H54 (cell line): ENCODE measurements around the gene HOATZ.

ENCODE experiments used
- DNase-seq: peaks from one replicate; pipeline ENCODE4 v3.0.0; 2011; ENCODE audit warnings: low spot score, mixed read lengths; ENCODE audit not compliant: insufficient read length
- FAIRE-seq: peaks from 3 replicates; lab custom pipeline; 2011; peaks lifted over from hg19 to GRCh38; lab: Jason Lieb, UNC
- POLR2A ChIP-seq: IDR thresholded peaks from 2 replicates; pipeline ENCODE4 v1.6.1; 2011; ENCODE audit warnings: low read depth, mild to moderate bottlenecking, low read length

The HOATZ gene

GRCh38 chr11:111502611-111503010 is 12.0 kb upstream of the HOATZ start:
- FAIRE-seq (no peak), DNase-seq (no peak)
- TF ChIP-seq POLR2A, result no peak

- FAIRE-seq (no peak), DNase-seq (no peak)
- TF ChIP-seq POLR2A, result no peak
Measured at GRCh38 chr11:111510311-111510710, 4.3 kb upstream of the HOATZ start.

DNA sequence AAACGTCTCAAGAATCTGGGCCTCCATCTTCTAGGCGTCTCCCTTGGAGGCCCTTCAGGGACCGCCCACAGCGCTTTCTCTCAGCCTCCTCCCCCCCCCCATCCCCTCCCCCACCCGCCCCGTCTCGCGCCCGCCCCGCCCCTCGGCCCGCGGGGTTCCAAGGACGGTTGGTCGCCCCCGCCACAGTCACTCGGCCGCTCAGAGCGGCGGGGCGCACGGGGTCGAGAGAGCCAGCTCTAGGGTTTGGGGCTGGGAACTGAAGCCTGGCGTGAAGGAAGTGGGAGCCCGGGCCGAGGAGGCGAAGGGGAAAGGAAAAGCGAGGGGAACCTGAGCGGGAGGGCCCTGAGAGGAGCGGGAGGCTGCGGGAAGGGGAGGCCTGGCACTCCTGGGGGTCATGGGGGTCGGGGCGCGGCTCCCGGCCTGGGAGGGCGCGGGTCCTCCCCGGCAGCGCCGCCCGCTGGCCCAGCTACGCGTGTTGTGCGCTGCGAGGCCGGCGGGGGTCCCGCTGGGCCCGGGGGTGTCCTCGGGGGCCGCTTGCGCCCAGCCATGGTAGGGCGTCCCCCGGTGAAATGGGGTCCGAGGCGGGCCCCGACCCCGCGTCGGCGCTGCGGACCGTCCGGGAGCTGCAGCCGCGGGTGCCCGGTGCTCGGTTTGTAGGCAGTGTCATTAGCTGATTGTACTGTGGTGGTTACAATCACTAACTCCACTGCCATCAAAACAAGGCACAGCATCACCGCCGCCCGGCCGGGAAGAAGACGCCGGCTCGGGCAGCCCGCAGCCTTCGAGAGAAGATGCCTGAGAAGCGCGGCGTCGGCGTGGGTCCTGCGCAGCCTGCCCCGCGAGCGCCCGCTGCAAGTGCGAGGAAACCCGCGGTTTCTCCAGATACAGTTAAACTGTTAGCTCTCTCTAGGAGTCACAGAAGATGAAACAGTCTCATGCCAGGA is 2.0 kb upstream of the HOATZ start, which contains the start of gene BTG4:
Gene BTG4 (minus strand): TSS at position 91 of the 944 bp plus-strand sequence. CDS start 13,610 bp downstream, outside the sequence.
- DNase-seq (no peak), FAIRE-seq (no peak)
- peak; percentile 26; the same call in 1 of the 2 replicates for TF ChIP-seq POLR2A

DNA sequence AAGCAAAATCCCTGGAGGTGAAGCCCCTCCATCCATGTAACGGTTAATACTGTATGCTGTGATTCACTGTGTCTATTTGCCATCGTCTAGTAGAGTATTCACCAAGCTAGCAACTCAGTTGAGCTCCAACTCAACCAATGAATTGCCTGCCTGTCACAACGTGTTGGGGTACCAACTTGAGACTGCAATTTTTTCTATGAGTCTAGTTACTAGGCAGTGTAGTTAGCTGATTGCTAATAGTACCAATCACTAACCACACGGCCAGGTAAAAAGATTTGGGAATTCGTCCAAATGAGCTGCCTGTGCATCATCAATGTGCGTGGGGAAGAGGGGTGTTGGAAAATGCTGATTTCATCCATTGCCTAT is 1.4 kb upstream of the HOATZ start:
- DNase-seq, result no peak
- no peak for TF ChIP-seq POLR2A
- peak; percentile 23 for FAIRE-seq

DNA sequence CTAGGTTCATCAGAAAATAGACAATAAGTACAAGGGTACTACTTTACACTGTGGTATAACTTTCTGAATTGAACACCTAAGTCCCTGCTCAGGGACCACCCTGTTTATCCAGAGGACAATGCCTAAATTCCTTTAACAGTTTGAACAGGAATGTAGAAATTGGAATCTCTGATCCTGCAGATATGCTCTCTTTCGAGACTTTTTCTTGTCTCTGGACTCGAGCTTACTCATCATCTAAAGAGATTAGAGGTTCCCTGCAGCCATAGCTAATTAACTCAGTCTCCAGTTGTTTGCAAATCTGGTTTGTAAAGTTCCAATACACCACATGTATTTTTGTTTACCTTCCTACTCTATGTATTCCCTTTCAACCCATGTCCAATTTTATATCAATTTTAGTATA is 1.0 kb downstream of the HOATZ start:
- TF ChIP-seq POLR2A, result no peak
- DNase-seq (no peak), FAIRE-seq (no peak)

DNA sequence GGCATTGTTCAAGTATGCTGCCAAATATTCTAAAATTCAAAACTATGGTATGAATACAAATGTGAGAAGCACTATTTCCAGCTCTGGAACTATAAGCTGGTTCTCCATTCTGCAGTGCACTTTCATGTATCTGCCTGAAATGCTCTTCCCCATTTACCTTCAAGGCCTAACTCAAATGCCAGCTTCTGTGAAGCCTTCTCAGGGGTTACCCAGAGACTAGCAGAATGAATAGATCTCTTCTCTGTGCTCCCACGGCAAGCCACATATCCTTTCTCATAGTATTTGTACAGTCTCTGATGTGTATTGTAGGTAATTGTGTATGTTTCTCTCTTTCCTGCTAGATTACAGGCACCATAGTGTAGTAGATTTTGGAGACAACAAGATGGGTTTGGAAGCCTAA is 4.1 kb downstream of the HOATZ start:
- no peak for TF ChIP-seq POLR2A
- no peak for DNase-seq
- FAIRE-seq, result no peak

DNA sequence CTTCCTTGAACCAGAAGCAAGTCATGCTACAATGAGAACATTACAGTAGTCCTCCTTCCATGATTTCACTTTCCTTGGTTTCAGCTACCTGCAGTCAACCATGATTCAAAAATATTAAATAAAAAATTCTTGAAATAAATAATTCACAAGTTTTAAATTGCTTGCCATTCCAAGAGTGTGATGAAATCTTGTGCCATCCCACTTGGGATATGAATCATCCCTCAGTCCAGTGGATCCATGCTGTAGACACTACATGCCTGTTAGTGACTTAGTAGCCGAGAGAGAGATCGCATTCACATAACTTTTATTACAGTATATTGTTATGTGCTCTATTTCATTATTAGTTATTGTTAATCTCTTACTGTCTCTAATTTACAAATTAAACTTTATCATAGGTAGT is 6.0 kb downstream of the HOATZ start:
- no peak for TF ChIP-seq POLR2A
- no peak for DNase-seq
- no peak for FAIRE-seq

- peak; percentile 41 for FAIRE-seq
- no peak for DNase-seq
Measured at GRCh38 chr11:111521135-111521534, 6.6 kb downstream of the HOATZ start.

DNA sequence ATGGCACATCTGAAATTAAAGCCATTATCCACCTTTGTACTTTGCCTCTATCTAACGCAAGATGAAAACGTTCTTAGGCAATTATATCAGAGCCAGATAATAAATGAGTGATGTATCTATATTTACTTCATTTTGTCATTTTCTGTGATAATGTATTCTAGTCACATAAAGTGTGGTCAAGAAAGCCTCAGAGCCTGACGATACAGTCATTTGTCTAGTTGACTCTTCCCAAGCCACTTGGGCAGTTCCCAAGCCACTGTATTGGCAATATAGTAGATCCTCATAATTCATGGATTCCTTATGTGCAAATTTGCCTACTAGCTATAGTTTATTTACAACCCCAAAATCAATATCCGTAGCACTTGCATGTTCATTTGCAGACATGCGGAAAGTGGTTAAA is 7.8 kb downstream of the HOATZ start:
- TF ChIP-seq POLR2A, result no peak
- FAIRE-seq (no peak), DNase-seq (no peak)

More at GRCh38 chr11:111521135-111521534, 6.6 kb downstream of the HOATZ start:
- TF ChIP-seq POLR2A, result no peak

DNA sequence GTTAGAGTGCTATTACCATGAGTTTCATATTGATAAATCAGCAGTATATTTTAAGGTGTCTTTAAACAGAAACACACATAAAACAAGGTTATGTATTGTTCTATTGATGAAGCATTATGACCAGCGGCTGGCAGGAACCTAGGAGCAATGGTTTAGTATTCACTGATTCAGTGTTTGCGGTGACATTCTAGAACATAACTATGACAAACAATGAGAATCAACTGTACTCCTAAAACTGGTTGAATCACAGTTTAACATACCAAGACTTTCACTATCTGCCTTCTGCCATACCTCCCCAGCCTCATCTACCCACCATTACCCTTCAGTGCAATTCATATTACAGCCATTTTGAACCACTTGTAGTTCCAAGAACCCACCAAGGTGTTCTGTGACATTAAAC is 8.8 kb downstream of the HOATZ start:
- DNase-seq (no peak), FAIRE-seq (no peak)
- TF ChIP-seq POLR2A, result no peak

DNA sequence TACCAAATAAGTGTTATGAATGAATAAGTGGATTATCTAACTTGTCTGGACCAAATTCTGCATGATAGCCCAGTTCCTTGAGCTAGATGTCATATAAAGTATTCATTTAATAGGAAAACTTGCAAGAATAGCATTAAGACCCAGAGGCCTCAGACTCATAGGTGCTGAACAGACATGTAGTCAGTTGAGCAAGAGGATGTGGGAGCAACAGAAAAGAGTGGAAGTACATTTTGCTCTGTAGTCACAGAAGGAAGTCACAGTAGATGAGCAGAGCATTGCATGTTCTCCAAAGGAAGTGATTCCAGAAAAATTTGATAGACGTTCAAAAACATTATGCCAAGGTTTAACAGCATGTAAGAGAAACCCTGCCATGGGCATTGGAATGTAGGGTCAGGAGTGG is 9.5 kb downstream of the HOATZ start:
- no peak for DNase-seq
- no peak for FAIRE-seq
- TF ChIP-seq POLR2A, result no peak

DNA sequence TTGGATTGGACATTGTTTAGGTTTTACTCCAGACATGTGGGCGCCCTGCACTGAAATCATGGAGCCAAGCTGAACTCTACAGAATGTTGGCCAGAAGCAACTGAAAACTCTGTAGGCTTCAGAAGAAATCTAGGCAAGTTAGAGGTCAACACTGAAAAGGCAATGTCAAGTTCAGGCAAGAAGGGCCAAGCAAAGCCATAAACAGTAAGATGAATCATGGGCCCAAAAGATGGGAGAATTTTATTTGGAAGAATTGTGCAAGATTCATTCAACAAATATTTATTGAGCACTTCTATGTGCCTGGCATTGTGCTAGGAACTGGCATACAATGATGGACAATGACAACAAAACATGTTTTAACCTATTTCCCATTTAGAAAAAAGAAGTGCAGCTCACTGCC is 10.9 kb downstream of the HOATZ start:
- DNase-seq (no peak), FAIRE-seq (no peak)
- TF ChIP-seq POLR2A, result no peak

- no peak for DNase-seq
- peak; percentile 80 for FAIRE-seq
- no peak for TF ChIP-seq POLR2A
Measured at GRCh38 chr11:111526501-111526900, 11.9 kb downstream of the HOATZ start.

- no peak for TF ChIP-seq POLR2A
- DNase-seq (no peak), FAIRE-seq (no peak)
Measured at GRCh38 chr11:111527279-111527678, 12.7 kb downstream of the HOATZ start.

DNA sequence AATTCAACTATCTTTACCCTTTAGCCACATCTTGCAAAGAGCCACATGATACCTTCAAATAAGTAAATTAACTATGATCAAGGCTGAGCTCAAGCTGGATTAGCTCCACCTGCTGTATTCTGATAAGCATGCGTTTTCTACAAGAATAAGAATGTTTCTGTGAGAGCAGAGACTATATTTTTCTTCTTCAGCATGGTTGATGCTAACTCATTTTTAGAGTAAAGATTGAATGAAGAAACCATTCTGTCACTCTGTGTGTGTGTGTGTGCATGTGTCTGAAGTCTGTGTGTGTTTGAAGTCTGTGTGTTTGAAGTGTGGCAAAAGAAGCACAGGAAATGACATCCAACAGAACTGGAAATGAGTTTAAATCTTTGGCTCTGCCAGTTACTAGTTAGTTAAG is 14.0 kb downstream of the HOATZ start:
- no peak for TF ChIP-seq POLR2A
- DNase-seq, result no peak
- no peak for FAIRE-seq
